Transverse colon (tissue), 4 donors: ENCODE measurements around the gene RERE. TPM values are rescaled to one million over a fixed set of nuclear protein-coding genes. Genes with fewer than 3 reads are reported as not detected.

Source experiments
- DNase-seq: peaks from one replicate; pipeline ENCODE4 v3.0.0-alpha.2; 2019
- H3K27ac ChIP-seq, 4 donors: fragments of 200-600 bp; sonication (generic); 2 replicates each; pipeline ENCODE4 v1.5.1; 2016 to 2018; ENCODE audit warnings: inconsistent platforms in 4 of 4
- H3K27me3 ChIP-seq: fragments of 200-600 bp; sonication (generic); 2 replicates; pipeline ENCODE4 v1.5.1; 2017; ENCODE audit warnings: inconsistent platforms
- H3K36me3 ChIP-seq, 4 donors: fragments of 200-600 bp; sonication (generic); 2 replicates each; pipeline ENCODE4 v1.5.1; 2017 to 2019; ENCODE audit warnings: inconsistent platforms in 4 of 4
- H3K4me1 ChIP-seq, 4 donors: fragments of 200-600 bp; sonication (generic); 2 replicates each; pipeline ENCODE4 v1.5.1; 2017 to 2020; ENCODE audit warnings: inconsistent platforms in 4 of 4
- H3K4me3 ChIP-seq, 4 donors: fragments of 200-600 bp; sonication (generic); 1 replicate in 1 of 4; 2 replicates in 3 of 4; pipeline versions ENCODE4 v1.5.1 to v1.6.1; 2017 to 2019; ENCODE audit warnings: inconsistent platforms in 4 of 4
- H3K9me3 ChIP-seq, 2 donors: fragments of 200-600 bp; sonication (generic); 2 replicates each; pipeline ENCODE4 v1.5.1; 2017 to 2019; ENCODE audit warnings: inconsistent platforms in 2 of 2
- EP300 ChIP-seq: sonication (generic); formaldehyde crosslinking; IDR thresholded peaks from one replicate; pipeline ENCODE4 v1.6.1; 2017; ENCODE audit warnings: antibody characterized with exemption, low read depth
- POLR2A ChIP-seq: fragments of 450-650 bp; IDR thresholded peaks from one replicate; pipeline ENCODE4 v1.6.1; 2016; ENCODE audit warnings: antibody characterized with exemption, mild to moderate bottlenecking, moderate library complexity
- POLR2AphosphoS5 ChIP-seq, 3 donors: sonication (generic); formaldehyde crosslinking; IDR thresholded peaks; one replicate each; pipeline ENCODE4 v1.6.1; 2016; ENCODE audit warnings: antibody characterized with exemption in 3 of 3
- WGBS, 2 donors: methylation state at CpG; one replicate each; pipeline ENCODE4 v1.1.5; 2018; ENCODE audit warnings: low coverage in 1 of 2; 5-methylcytosine and 5-hydroxymethylcytosine counted together
- in situ Hi-C, 4 donors: fragments of 200-750 bp; cut with MboI; loops; one replicate each; pipeline versions ENCODE4 v1.15.0 to v1.15.1; 2017; ENCODE audit warnings: low sequenced_read_pairs in 3 of 4, low pct_ligation_motif_present in 1 of 4, low pct_unique_long_range_greater_than_20kb in 1 of 4
- intact Hi-C: fragments of 100-400 bp; cut with DNase I; formaldehyde crosslinking; loops from one replicate; pipeline ENCODE4 v1.15.1; 2023; ENCODE audit warnings: low total_unique reads
- total RNA-seq, 4 donors: library from RNA; depleted of rRNA; stranded (reverse); fragments of >200 nt; gene quantifications; one replicate each; pipeline ENCODE4 v1.1.0, GENCODE V29; 2016
- TF ChIP-seq, protein P1 (sequence below), 5 experiments: fragments of 200-600 bp in 3 of 5; fragments of 450-650 bp in 2 of 5; sonication (generic) in 3 of 5; IDR thresholded peaks; 1 replicate in 2 of 5; 2 replicates in 3 of 5; pipeline ENCODE4 v1.5.1; 2016 to 2017; ENCODE audit warnings: antibody characterized with exemption in 5 of 5, inconsistent platforms in 3 of 5, mild to moderate bottlenecking in 2 of 5, moderate library complexity in 1 of 5

The RERE gene
- total RNA-seq, 4 donors from 2014 or later, result 80.3 to 657 (median 105) TPM

DNA sequence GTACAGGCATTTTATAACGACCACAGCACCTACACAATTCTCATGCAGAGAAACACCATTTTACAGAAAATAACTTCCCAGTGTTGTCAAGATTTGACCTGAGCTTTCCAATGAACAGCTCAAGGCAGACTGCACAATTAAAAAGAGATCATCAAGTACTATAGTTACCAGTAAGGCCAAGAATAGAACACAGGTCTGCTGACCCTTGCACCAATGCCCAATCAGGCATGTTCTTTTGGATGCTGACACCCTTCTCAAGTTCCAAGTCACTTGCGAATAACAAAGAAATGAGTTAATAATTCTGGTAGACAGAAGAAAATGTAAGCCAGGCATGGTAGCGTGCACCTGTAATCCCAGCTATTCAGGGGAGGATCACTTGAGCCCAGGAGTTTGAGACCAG lies 397.6 kb downstream of the RERE start:
- peak overlapping the region; percentile 98 to 100 (median 99) for H3K27ac ChIP-seq
- 20 to 27% methylated on average over 3 of the region's 3 CpGs for WGBS, 2 donors
- H3K9me3 ChIP-seq, result no peaks in the 10 kb centered on the region
- H3K27me3 ChIP-seq, result no peaks in the 10 kb centered on the region
- H3K4me1 ChIP-seq, result peaks cover 28 to 81% (median 67%) of the 10 kb centered on the region in 4 donors
- H3K4me3 ChIP-seq, result peak overlapping the region in 3 of 4 donors; percentile 81 to 97 (median 89)
- in situ Hi-C loops, result no loop called here
- TF ChIP-seq POLR2AphosphoS5 (IDR thresholded peaks at IDR 0.05) (no peak), POLR2A (no peak), EP300 (no peak)
- TF ChIP-seq, protein P1, sequence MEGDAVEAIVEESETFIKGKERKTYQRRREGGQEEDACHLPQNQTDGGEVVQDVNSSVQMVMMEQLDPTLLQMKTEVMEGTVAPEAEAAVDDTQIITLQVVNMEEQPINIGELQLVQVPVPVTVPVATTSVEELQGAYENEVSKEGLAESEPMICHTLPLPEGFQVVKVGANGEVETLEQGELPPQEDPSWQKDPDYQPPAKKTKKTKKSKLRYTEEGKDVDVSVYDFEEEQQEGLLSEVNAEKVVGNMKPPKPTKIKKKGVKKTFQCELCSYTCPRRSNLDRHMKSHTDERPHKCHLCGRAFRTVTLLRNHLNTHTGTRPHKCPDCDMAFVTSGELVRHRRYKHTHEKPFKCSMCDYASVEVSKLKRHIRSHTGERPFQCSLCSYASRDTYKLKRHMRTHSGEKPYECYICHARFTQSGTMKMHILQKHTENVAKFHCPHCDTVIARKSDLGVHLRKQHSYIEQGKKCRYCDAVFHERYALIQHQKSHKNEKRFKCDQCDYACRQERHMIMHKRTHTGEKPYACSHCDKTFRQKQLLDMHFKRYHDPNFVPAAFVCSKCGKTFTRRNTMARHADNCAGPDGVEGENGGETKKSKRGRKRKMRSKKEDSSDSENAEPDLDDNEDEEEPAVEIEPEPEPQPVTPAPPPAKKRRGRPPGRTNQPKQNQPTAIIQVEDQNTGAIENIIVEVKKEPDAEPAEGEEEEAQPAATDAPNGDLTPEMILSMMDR (IDR thresholded peaks at IDR 0.05), result no peak
- DNase-seq, result no peak
- intact Hi-C loops, result loop anchor here (10.0 kb wide), 1 partner anchor 305 kb away; no protein-coding TSS in a partner anchor
- H3K36me3 ChIP-seq, result no peaks in the 10 kb centered on the region

DNA sequence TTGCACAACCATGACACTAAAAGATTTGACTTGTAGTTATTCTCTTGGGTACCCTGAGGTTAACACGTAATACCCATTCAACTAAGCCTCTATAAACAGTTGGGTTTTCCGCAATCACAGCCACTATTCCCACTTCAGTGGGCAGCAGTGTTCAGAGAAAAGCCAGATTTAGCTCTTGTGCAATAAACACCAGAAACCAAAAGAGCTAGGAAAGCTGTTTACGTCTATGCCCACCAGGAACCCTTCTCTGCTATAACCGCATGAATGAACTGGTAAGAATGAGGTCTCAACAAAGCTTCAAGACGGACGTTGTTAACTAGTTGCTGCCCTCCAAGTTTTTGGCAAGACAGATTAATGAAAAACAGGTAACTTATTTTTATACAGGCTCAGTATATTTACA lies 398.3 kb downstream of the RERE start:
- H3K27ac ChIP-seq, result peak overlapping the region; percentile 98 to 100 (median 99)
- H3K4me1 ChIP-seq, result peaks cover 29 to 81% (median 67%) of the 10 kb centered on the region in 4 donors
- TF ChIP-seq EP300 (no peak), POLR2AphosphoS5 (IDR thresholded peaks at IDR 0.05) (peak in 1 of 3 donors; percentile 25), POLR2A (no peak)
- TF ChIP-seq, protein P1 (IDR thresholded peaks at IDR 0.05), result no peak
- intact Hi-C loops, result no loop called here
- H3K27me3 ChIP-seq, result no peaks in the 10 kb centered on the region
- peak overlapping the region in 2 of 4 donors; percentile 81 to 89 for H3K4me3 ChIP-seq
- H3K9me3 ChIP-seq, result no peaks in the 10 kb centered on the region
- H3K36me3 ChIP-seq, result no peaks in the 10 kb centered on the region
- WGBS, 2 donors, result 29 to 36% methylated on average over 2 to 6 of the region's 6 CpGs
- no peak for DNase-seq
- in situ Hi-C loops, result no loop called here

DNA sequence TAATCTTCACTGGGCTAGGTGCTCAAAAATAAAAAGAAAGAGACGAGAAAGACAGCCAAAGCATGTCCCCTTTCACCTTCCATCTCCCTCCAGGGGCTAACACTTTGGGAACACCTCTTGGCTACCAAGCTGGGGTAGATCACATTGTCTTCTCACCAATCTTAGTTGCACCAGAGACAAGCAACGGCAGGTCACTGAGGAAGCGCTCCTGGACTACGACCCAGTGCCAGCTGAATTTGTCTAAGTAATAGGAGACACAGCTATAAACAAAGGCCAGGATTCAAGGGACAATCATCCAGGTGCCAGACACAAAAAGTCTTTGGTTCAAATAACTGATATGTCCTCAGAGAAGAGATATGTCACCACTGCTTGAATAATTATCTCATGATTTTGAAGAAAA lies 399.1 kb downstream of the RERE start:
- Histone ChIP-seq H3K36me3 (no peaks in the 10 kb centered on the region), H3K9me3 (no peaks in the 10 kb centered on the region), H3K27me3 (no peaks in the 10 kb centered on the region), H3K4me1 (peaks cover 33 to 87% (median 72%) of the 10 kb centered on the region in 4 donors), H3K27ac (peak overlapping the region; percentile 98 to 100 (median 99)), H3K4me3 (peak overlapping the region in 1 of 4 donors; percentile 1)
- 78 to 80% methylated on average over 1 to 4 of the region's 4 CpGs for WGBS, 2 donors
- DNase-seq, result no peak
- intact Hi-C loops, result no loop called here
- in situ Hi-C loops, result no loop called here
- TF ChIP-seq, protein P1 (IDR thresholded peaks at IDR 0.05), result no peak
- no peak for TF ChIP-seq POLR2AphosphoS5 (IDR thresholded peaks at IDR 0.05)
- no peak for TF ChIP-seq EP300
- no peak for TF ChIP-seq POLR2A

DNA sequence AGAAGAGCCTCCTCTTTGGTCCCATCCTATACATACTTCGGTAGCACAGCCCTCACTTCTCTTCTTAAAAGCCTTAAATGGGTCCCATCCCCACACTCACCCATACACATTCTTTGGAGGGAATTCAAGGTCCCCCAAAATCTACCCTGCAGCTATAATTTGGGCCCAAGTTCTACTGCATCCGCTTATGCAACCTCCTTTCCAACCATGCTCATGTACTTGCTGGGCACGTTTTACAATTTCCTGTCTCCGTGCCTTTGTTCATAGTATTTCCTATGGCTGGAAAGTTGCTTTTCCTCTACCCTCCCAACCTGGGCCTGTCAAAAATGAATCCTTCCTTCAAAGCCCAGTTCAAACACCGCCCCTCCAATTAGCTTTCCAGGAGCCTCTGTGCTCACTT lies 399.8 kb downstream of the RERE start:
- in situ Hi-C loops (no loop called here), intact Hi-C loops (no loop called here)
- H3K27ac ChIP-seq, result peak overlapping the region; percentile 98 to 100 (median 99)
- WGBS, 2 donors, result 65 to 79% methylated on average over 3 to 5 of the region's 5 CpGs
- H3K9me3 ChIP-seq, result no peaks in the 10 kb centered on the region
- no peak for DNase-seq
- H3K36me3 ChIP-seq, result no peaks in the 10 kb centered on the region
- TF ChIP-seq, protein P1 (IDR thresholded peaks at IDR 0.05), result no peak
- no peak for TF ChIP-seq POLR2A
- TF ChIP-seq EP300, result no peak
- TF ChIP-seq POLR2AphosphoS5 (IDR thresholded peaks at IDR 0.05), result no peak
- no peaks in the 10 kb centered on the region for H3K27me3 ChIP-seq
- peak overlapping the region in 1 of 4 donors; percentile 1 for H3K4me3 ChIP-seq
- H3K4me1 ChIP-seq, result peaks cover 34 to 94% (median 79%) of the 10 kb centered on the region in 4 donors
